GM21367 (cell line): ENCODE measurements around the gene ARHGEF38.
"Not testable (repeated sequence)": the region's sequence is repeated elsewhere in the genome, so short reads cannot be mapped to it uniquely, and the experiment has no call there.

Experiments
- ATAC-seq: cut with Tn5 transposase; IDR thresholded peaks from one replicate; pipeline ENCODE4 v1.9.1; 2021; ENCODE audit not compliant: unreplicated experiment

Gene ARHGEF38

DNA sequence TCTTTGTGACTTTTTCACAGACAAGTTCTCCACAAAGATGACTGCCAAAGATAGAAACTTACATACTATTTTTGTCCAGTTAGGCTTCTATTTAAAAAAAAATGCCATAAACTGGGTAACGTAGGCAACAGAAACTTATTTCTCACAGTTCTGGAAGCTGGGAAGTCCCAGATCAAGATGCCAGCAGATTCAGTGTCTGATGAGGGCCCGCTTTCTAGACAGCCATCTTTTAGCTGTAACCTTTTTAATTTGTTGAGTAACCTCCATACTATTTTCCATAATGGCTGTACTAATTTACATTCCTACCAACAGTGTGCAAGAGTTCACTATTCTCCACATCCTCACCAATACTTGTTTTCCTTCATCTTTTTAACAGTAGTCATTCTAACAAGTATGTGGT is 55.5 kb downstream of the ARHGEF38 start:
- no peak for ATAC-seq

DNA sequence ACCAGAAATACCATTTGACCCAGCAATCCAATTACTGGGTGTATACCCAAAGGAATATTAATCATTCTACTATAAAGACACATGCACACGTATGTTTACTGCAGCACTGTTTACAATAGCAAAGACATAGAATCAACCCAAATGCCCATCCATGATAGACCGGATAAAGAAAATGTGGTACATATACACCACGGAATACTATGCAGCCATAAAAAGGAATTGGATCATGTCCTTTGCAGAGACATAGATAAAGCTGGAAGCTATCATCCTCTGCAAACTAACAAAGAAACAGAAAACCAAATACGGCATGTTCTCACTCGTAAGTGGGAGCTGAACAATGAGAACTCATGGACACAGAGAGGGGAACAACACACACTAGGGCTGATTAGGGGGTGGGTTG is 57.4 kb downstream of the ARHGEF38 start:
- not testable (repeated sequence) for ATAC-seq

DNA sequence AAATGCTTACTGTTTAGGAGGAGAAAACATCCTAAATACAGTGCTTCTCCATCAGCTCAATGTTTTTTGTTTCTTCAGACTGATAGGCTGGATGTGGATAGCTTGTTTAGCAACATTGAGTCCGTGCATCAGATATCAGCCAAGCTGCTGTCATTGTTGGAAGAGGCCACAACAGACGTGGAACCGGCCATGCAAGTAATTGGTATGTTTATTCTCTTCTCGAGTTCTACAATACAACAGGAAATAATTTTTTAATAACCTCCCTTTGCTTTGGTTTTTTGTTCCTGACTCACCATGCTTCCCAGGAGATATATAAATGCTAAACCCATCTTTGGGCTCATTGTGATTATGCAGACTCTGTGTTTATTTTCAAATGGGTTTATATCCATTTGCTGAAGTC is 60.9 kb downstream of the ARHGEF38 start:
- ATAC-seq: no peak

DNA sequence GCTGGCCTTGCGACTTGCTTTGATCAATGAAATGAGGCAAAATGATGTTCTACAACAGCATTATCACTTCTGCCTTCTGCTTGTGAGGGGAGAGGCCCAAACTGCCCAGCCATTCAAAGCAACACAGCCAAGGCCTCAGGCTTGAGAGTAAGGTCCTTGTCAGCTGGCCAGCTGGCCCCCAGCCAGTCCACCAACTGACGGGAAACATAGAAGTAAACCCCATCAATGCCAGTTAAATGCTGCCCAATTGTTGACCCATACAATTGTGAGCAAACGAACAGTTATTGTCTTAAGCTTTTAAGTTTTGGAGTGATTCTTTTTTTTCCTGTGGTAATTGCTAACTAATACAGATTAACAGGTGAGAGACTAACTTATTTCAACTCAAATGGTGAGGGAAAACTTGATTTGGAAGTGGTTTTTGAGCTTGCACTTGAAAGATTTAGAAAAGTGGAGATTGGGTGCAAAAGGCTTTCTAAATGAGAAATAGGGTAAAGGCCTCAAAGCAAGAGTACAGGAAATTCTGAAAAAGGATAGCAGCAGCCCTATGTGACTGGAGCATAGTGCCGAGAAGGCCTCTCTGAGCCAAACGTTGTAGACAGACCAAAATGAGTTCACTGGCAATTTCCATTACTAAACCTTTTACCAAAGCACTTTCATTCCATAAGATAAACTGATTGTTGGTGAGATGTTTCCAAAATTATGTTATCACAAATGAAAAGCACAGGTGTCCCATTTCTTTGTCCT is 66.9 kb downstream of the ARHGEF38 start:
- no peak for ATAC-seq

DNA sequence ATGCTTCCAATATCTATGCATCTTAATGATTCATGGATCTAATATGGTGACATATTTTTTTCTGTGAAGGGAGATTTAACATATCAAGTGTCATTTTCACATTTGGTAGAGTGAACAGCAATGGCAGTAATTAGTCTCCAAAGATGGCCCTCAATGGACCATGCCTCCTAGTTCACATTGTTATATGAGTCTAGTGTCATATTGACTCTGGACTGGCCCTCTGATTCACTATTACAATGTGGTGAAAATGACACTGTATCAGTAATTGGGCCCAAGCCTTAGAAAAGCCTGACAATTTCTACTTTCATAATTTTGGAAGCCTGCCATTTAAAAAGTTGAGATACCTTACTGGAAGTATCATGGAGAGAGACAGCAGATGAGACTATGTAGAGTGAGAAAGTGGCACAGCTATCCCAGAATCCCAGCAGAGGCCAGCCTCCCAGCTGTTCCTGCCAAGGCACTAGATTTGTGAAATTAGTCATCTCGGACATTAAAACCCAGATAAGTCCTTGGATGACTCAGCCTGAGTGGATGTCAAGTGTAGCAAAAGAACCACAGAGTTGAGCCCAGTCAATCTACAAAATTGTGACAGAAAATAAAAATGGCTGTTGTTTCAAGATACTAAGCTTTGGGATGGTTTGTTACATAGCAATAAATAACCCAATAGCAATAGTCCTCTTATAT is 68.4 kb downstream of the ARHGEF38 start:
- ATAC-seq: no peak

DNA sequence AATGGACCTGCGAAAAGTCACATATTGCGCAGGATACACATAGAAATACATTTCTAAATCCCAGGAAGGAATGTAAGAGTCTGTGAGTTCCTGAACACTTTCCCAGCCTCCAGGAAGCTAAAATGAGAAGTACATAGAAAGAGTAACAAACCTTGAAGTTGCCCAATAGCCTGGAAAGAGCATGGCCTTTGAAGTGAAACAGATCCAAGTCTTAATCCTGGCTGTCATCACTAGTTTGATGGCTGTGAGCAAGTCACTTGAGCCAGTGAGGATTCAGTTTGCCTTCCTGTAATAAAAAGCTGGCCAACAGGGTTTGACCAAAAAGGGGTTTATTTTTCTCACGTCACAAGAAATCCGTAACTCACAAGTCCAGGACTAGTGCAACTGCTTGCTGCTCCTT is 69.8 kb downstream of the ARHGEF38 start:
- no peak for ATAC-seq

DNA sequence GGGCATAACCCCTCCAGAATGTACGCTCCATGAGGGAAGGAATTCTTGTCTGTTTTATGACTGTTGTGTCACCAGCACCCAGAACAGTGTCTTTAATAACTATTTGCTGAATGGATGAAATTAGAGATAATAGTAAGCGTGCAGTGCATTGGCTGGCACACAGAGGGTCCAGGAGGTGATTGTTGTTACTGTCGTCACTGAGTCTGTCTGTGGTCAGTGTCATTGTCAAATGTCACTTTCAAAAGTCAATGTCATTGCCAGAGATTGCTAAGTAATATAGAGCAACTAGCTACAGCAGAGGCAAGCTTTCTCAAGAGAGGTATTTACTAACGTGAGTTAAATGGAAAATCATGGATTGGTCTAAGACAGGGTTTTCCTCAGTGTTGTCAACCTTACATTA is 70.7 kb downstream of the ARHGEF38 start:
- ATAC-seq: no peak

DNA sequence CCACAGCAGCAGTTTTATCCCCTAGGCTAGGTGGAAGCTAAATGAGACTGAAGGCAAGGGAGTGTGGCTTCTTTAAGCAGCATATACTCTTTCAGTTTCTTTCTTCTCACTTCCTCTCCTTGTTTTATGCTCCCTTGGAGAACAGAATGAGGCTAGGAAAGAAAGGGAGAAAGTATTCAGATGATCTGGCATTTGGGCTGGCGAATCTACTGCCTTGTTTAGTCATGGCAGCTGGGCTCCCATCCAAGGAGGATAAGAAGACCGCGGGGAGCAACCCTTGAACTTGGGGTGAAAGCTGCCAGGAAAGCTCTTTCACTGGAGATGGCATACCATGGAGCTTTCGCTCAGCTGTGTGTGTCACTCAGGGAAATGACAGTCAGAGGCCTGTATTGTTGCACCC is 72.1 kb downstream of the ARHGEF38 start:
- peak; percentile 72 for ATAC-seq

DNA sequence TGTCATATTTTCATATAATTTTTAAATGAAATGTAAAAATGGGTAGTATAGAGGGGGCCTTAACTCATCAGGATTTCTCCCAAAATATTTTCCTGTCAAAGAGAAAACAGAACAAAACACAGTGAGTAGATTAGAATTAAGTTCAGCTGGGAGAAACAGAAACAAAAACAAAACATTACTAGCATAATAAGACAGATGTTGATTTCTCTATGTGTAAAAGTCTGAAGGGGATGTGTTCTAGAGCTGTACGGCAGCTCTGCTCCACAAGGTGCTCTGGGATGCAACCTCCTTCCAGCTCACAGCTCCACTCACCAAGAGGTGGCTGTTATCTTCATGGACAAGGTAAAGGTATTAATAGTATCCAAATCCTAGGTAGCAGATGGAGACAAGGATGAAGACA is 72.8 kb downstream of the ARHGEF38 start:
- no peak for ATAC-seq

DNA sequence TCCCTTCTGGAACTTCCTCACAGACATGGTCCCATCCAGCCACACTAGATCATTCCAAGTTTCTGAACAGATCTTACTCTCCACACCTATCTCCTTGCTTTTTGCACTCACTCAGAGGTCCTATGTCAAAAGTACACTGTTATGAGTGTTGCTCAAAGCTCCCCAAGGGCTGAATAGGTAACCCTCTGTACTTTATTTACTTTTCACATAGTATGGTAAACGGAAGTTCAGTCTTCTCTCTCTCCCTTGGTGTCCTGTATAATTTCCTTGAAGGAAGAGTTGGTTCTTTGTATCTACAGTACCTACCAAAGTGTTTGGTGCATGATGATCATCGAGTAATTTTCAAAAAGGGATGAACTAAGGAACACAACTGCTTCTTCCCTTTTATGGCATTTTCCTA is 74.4 kb downstream of the ARHGEF38 start:
- ATAC-seq: no peak

DNA sequence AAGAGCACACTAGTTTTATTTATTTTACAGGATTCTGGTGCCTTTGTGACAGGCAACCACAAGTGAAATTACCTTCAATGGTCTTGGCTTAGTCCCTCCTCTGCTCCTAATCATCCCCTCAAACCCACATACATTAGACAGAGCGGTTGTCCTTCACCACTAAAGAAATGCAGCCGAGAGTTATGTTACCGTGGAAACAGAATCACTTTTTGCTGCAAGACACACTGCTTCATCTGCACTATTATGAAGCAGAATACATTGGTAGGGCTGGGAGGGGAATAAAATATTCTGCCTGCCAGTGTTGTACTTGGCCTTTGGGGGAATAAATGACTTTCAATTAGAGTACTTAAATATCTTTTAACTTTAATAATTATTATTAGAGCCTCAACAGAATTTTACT is 75.2 kb downstream of the ARHGEF38 start:
- no peak for ATAC-seq

DNA sequence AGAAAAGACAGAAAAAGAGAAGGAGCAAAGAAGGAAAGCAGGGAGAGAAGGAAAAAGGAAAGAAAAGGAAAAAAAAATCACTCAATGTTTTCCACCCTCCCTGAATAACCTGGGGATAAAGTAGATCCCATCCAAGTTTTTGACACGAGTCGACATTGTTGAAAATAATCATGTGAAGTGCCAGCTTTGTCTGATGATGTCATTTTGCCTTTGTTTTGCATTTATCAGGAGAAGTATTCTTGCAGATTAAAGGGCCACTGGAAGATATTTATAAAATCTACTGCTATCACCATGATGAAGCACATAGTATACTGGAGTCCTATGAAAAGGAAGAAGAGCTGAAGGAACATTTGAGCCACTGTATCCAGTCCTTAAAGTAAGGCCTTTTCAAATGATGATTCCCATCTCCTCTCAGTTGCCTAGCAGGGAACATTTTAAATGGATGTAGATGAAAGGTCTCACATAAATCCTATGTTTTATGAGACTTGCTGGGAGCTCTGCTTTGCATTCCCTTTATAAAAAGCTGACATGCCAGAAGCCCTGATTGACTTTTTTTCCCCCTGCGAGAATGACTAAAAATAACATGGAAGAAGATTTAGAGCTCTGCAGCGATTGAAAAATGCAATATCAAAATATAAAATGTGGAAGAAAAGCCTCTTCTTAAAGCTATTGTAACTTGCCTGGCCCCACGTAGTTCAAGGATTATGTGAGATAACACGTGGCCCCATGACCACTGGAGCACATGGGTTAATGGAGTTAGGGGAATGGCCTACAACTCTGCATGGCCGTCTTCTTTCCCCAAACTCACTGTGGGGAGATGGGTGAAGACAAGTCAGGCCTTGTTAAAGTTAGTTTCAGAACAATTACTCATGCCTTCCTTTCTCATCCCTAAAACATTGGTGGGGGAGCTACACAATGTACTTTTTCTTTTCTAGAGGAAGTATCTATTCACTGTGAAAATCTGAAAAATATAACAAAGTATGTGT is 78.5 kb downstream of the ARHGEF38 start:
- no peak for ATAC-seq

DNA sequence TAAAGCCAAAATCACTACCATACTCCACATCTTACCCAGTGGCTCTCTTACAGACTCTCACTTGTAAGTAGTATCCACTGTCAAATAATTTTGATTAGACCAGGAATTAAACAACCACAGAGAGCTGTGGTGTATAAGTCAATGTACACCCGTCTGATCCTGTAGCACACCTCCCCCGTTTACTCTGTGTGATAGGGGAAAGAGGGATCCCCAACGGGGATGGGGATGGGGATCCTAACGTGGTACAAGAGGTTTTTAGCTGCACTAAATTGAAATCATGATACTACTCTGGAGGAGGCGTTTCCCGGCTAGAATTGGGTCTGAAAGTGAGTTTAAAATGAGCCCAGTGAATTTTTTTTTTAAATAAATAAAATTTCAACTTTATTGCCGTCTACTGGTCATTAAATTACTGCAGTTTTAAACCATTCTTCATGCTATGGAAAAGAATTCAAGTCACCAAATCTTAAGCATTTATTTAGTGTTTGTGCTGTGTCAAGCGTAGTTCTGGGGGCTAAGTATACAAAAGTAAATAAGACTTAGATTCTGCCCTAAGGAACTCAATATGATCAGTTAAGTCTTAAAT is 79.5 kb downstream of the ARHGEF38 start:
- ATAC-seq: no peak

DNA sequence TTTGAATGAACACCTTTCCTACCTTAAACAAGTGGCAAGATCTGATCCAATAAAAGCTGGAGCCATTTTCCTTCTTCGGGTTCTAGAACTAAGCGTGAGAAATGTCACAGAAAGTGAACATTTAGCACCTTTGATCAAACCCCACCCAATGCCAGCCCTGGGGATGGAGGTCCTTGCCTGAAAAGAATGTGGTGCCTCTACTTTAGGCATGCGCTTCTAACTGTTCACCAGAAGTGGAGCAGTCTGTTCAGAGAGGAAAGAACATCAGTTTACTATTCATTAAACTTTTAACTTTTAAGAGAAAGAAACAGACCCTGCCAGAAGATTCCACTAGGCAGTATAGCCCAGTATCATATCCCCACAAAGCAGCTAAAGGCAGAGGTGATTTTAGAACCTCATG is 80.2 kb downstream of the ARHGEF38 start:
- ATAC-seq: no peak

DNA sequence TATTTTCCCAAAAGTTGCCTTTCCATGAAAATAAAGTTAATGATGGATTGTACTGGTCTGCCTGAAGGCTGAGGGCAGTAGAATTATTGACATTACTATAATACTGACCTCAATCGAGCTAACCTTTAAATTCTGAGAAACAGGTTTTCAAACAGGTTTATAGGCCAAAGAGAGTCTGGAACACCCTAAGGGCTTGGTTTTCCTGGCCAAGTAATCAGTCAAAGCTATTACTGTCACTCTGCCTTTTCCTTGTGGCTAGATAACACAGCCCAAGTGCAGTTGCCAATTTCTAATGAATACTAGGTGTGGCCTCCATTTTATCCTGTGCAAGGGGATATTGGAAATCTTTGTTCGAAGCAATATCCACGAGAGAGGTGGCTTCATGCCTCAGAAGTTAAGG is 80.8 kb downstream of the ARHGEF38 start:
- no peak for ATAC-seq

DNA sequence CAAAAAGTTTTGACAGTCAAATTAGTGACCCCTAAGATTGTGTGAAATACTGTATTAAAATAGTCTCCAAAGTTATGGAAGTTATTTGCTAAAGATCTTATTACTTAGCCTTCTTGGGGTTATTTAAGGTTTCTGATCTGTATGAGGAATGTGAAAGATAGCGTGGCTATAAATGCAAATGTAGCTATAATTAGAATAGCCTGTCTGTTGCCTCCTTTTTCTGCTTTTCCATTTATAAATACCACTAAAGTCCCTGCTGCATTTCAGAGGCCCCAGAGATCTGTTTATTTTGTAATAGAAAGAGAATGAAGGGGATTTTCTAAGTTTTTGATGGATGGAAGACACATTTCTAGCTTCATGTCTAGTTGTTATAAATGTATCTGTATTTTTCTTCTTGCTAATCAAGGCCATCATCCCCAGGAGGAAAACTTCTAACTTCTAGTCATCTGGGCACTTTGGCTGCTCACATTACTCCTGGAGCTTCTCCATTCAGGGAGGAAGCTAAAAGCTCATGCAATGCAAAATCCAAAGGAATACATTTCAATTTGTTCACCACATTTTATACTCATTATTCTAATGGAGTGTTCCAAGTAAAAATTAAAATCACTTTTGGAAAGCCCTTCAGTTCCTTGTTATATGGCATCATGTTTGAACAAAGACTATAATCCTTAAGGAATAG is 82.1 kb downstream of the ARHGEF38 start:
- ATAC-seq: no peak

DNA sequence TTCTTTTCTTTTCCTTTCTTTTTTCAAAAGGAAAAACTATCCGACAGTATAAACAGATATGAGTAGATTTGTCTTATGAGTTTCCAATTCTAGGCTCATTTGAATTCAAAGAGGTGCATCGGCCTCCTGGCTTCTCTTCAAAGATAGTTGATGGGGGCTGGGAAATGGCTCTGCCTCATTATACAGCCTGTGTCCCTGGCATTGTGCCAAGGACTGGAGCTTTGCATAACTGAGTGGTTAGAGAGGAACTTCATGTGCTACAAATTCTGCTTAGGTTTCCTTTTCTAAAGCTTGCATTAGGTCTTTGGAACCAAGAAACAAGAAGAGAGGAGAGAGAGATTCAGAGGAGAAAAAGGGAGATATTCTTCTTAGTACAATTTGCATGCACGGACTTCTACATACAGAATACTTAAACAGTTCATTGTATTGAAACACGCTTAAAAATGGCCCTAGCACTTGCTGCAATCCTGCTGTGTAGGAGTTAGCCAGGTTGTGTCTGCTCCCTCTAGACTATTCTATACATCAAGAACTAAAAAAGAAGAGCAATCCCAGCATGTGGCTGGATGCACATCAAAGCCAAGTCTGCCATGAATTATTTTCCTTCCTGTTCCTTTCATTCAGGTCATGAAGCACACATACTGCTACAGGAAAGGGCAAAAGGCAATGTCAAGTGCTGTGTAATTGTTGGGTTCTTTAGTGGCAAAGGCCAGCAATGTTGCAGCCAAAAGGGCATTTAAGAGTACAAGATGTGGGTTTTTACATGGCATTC is 85.2 kb downstream of the ARHGEF38 start:
- peak; percentile 86 for ATAC-seq

DNA sequence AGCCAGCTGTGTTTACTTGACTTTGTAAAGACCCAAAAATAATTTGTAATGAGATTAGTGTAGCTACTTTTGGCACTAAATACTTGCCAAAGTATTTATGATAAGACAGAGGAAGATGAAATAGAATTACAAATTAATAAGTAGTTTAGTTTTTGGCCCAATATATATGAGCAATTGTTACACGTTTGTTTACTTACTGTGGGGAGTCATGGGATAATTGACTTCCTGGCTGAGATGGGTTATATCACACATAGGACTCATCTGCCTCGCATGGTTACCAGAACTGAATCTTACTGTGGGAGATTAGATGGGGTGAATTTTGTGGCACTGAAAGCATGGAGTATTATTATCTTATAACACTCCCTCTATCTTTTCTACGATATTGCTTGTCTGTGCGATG is 89.4 kb downstream of the ARHGEF38 start:
- no peak for ATAC-seq

DNA sequence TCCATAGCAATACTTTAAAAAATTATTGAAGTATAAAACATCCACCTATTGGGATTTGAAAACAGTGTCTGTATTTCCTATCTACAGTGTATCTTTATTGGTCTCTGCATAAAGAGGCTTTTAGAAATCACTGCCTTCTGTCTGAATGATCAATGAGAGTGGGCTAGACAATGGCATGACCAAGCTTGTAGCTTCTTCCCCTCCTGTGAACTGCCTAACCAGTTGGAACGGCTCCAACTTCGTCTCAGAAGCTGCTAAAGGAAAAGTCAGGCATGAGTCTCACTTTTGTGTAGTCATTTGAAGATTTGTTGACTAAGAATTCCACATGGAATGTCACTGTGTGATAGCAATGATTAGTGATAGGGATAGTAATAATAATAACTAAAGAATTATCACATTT is 91.8 kb downstream of the ARHGEF38 start:
- ATAC-seq: no peak

DNA sequence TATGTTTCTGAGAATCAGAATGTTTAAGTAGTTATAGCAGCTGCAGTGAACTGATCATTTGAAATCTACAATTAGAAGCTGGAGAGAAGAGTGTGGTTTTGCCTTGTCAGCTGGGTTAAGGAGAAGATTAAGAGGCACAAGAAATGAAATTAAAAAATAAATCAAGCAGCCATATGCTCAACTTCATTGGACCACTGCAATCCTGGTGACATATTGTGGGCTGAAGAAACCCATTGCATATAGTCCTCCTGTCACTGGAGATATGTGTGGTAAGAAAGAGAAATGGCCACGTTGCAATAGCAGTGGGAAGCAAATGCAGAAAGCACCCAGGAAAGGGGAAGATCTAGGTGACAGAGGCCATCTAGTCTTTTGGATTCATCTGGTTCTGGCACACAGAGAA is 93.0 kb downstream of the ARHGEF38 start:
- ATAC-seq: no peak
